ENCODE measurements around the gene FRAS1.
"Not testable (repeated sequence)": the region's sequence is repeated elsewhere in the genome, so short reads cannot be mapped to it uniquely, and the experiment has no call there.

Gene FRAS1

DNA sequence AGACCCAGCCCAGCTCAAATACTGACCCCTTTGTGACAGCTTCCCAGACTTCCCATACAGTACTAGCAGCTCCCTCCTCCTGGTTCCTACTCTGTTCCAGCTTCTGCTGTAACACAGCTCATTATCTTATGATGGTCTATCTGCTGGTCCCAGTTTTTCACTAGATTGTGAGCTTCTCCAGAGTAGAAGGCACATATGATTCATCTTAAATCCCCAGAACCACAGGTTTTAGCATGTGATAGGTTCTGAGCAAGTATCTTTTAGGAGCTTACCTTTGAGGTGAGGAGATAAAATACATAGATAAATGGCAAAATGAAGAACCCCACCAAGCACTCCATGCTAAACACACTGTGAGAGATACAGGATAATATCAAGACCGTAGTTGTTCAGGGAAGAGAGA is 466.9 kb downstream of the FRAS1 start:
- DNase-seq = no peak

DNA sequence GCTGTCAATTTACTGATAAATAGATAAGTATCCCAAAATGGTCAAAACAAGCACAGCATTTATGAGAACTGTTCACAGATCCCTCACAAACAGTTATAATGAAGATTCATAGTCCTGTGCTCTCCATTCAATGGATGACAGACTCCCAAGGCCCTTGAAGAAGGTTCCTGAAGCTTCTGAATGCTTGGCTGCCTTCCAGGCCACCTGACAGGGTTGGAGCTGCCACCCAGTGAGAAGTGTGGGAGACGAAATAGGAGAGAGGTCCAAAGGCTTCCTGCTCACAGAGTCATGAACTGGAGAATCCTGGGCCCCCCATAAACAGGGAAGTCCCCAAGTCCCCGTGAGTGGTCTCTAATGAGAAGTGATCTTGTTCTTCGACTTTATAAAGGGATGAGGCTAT is 468.4 kb downstream of the FRAS1 start:
- no peak for DNase-seq

DNA sequence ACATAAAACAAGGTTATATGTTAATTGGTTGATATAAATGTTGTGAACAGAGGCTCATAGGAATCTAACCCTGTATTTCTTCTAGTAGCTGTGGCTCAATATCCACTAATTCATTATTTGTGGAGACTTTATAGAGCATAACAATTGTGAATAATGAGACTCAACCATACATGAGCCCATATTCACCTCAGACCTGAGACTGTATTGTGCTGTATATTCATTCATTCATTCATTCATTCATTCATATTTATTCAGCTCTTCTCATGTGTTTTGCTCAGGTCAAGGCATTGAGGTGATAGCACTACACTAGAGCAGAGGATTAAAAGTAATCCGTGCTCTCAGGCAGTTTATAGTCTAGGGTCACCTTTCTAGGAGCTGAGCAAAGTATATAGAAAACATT is 470.0 kb downstream of the FRAS1 start:
- no peak for DNase-seq

DNA sequence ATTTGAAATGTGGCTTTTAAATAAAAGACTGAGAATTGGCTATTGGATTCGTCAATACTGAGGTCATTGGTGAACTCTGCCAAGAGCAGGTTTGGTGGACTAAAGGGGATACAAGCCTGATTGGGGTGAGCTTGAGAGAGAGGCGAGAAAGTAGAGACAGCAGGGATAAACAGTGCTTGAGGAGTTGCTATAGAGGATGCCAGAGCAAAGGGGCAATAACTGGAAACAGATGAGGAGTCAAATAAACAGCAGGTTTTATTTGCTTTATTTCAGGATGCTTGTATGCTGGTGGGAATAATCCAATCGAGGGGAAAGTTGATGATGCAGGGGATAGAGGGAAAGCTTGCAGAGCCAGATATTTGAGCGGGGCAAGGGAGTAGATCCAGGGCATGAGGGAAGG is 470.4 kb downstream of the FRAS1 start:
- DNase-seq = no peak

DNA sequence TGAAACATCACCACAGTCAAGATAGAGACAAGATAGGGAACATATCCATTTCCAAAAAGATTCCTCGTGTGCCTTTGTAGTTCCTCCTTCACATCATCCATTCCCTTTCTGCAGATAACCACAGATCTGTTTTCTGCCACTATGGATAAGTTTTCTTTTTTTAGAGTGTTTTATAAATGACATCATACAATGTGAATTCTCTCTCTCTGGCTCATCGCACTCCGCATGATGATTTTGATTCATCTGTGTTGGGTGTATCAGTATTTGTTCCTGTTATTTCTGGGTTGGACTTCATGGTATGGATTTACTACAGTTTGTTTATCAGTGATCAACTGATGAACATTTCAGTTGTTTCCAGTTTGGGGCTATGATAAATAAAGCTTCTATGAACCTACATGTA is 471.2 kb downstream of the FRAS1 start:
- DNase-seq = no peak

DNA sequence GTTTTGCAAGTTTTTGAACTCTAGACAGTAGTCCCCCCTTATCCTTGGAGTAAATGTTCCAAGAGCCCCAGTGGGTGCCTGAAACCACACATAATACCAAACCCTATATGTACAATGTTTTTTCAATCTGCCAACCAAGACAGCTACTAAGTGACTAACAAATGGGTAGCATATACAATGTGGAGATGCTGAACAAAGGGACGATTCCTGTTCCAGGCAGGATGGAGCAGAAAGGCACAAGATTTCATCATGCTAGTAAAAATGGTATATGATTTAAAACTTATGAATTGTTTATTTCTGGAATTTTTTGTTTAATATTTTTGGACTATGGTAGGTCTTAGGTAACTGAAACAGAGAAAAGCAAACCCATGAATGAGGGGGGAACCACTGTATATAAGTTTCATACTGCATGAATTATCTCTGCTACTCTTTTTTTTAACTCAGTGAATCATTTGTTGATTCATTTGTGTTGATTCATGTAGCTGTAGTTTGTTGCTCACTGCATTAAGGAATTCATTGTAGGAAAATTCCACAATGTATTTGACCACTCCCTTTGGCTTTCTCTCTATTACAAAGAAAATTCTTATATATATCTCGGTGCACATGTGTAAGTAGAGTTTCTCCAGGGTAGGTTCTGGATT is 472.6 kb downstream of the FRAS1 start:
- DNase-seq = no peak

DNA sequence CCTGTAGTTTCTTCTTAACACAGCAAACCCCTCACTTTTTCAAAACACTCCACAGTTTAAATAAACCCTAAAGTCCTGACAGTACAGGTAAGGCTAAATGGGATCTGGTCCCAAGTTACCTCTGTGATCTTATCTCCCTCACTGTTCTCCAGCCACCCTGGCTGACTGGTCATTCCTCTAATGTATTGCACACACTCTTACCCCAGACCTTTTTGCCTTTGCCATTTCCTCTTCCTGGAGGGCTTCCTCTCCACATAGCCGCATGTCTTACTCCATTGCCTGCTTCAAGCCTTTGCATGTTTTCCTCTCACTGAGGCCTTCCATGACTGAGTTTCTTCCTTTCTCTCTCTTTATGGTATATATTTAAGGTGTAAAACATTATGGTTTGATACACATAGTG is 474.9 kb downstream of the FRAS1 start:
- DNase-seq = peak; percentile 74

DNA sequence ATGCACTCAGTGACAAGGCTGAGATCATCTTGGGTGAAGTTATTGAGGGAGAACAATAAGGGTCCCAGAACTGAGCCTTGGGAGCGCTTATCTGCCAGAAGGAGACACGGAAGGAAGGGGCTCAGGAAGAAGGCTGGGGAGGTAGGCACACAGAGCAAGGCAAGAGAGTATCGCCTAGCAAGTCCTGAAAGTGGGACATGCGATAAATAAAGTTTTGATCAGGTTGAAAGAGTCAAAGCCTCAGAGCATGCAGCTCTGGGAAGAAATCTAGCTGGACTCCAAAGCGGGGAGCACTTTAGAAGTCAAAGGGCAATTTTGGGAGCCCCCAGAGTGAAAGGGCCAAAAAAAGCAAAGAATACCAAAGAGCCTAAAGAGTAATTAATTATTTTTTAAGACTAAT is 476.7 kb downstream of the FRAS1 start:
- no peak for DNase-seq

DNA sequence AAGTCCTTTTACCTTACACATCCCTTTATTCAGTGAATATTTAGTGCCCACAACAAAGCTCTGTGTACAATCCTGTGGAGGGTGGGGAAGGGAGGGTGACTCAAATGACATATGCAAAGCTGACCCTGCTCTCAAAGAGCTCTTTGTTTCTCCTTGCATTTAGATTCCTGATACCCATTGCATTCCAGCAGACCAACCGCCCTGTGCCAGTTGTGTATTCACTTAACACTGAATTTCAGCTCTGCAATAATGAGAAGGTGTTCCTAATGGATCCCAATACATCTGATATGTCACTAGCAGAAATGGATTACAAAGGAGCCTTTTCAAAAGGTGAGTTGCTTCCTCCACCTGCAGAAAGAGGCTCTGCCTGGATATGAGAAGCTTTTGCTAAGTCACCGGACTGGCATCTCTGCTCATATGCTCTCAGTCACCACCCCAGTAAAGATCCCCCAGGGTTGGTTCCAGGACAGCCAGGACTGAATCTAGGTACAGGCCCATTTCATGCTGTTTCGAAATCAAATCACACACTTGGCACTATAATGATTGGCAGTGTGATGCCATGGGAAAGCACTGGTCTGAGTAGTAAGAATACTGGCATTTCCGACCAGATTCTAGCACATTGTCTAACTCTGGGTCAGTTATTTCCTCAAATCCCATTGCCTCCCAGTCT is 477.3 kb downstream of the FRAS1 start:
- DNase-seq = peak; percentile 84

DNA sequence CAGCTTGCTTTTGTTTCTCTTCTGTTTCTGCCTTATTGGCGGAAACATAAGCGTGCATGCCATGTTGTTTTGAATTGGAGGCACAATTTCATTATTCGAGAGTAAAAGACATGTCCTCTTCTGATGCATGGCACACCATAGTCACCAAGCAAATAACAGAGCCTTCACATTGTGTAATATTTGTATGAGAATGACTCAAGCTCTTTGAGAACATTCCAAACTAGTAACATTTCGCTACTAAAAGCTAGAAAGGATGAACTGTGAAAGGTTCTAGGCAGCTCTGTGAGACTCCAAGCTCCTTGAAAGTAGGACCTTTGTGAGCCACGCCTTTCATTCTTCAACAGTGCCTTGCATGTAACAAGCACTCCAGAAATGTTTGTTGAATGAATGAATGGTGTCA is 485.2 kb downstream of the FRAS1 start:
- no peak for DNase-seq

DNA sequence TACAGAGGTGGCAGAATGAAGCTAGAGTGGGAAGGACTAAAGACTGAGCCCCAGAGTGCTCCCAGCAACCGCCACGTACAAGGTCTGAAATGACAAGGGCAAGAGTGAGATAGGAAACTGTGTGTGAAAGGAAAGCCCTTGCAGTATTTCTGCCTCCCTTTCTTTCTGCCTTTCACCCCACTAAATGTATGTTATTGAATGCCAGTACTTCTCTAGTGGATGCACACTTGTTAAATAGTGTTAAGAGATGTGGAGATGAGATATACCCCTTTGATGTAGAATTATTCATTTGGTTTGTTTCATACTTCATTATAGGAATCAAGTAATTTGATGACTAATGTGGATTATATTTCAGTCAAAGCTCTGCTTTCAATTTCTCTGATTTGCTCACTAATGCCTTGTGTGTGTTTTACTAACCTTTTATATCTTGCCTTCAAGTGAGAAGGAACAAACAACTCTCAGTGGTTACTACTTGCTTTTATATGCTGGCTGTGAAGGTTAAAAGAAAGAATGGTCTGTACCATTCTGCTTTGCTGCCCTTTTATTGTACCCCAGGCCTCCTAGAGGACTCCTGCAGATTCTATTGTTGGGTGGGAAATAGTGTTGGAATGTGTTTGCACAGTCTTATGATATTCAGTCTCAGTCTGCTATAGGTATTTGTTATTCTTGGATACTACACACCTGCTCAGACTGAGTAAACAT is 486.5 kb downstream of the FRAS1 start:
- no peak for DNase-seq

DNA sequence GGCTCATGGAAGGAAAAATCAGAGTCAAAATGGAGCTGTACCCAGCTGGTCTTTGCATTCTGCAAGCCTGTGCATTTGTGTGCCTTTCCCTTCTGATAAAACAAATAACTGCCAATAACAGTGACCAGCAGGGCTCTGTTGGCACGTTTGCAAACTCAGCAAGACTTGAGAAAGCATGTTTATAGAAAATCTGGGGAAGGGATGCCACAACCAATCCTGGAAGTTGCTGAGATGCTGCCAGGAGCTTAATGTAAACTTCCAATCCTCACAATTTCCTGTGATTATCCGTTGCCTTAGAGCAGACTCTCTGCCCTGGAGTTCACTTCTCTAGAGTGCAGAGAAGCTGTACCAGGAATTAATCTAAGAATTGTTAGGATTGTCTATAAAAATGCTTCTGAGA is 487.6 kb downstream of the FRAS1 start:
- DNase-seq = no peak

DNA sequence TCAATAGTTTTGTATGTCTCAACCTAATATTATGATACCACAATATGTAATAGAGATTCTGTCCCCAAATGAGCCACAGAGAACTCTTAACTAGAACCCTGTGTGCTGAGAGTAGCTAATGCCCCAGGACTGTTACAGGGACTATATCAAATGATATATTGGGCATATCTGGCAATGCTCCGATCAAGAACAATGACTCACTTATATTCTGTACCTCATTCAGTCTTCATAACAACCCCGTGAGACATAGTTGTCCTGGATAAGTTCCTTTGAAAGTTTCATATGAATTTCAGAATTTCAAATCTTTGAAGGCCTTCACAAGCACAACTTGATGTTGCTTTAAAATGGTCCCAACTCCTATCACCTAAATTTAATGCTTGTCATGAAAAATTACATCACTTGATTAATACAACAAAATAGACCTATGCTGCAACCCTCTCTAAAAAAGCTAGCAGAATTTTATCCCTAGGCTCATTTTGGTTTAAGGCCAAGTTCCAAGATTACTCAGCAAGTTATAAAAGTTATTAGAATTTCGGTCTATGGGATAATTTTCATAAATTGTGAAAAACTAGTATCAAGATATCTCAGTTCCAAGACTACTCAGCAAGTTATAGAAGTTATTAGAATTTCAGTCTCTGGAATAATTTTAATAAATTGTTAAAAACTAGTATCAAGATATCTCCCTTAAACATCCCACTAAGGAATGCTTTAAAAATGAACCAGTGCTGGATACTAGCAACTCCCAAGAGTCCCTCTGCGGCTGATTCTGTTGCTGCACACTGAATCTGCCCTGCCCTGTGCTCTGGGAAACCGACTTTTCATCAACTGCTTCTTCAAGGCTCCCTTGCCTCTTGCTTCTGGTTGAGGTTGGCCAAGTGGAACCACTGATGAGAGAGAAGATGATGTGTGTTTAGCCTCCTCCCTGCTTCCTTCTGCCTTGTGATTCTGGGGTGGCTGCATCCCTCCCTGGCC is 488.4 kb downstream of the FRAS1 start:
- no peak for DNase-seq

DNA sequence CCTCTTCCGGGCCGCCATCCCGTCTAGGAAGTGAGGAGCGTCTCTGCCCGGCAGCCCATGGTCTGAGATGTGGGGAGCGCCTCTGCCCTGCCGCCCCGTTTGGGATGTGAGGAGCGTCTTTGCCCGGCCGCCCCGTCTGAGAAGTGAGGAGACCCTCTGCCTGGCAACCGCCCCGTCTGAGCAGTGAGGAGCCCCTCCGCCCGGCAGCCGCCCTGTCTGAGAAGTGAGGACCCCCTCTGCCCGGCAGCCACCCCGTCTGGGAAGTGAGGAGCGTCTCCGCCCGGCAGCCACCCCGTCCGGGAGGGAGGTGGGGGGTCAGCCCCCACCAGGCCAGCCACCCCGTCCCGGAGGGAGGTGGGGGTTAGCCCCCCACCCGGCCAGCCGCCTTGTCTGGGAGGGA is 490.8 kb downstream of the FRAS1 start:
- DNase-seq = not testable (repeated sequence)

DNA sequence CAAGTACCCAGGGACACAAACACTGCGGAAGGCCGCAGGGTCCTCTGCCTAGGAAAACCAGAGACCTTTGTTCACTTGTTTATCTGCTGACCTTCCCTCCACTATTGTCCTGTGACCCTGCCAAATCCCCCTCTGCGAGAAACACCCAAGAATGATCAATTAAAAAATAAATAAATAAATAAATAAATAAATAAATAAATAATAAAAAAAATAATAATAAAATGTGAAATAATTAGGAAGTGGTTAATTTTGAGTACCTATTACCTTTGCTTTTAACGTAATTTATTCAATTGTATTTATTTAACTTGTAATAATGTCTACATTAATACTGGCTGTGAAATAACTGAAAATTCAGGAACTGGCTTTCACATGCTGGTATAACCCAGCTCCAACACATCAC is 491.8 kb downstream of the FRAS1 start:
- DNase-seq = not testable (repeated sequence)

DNA sequence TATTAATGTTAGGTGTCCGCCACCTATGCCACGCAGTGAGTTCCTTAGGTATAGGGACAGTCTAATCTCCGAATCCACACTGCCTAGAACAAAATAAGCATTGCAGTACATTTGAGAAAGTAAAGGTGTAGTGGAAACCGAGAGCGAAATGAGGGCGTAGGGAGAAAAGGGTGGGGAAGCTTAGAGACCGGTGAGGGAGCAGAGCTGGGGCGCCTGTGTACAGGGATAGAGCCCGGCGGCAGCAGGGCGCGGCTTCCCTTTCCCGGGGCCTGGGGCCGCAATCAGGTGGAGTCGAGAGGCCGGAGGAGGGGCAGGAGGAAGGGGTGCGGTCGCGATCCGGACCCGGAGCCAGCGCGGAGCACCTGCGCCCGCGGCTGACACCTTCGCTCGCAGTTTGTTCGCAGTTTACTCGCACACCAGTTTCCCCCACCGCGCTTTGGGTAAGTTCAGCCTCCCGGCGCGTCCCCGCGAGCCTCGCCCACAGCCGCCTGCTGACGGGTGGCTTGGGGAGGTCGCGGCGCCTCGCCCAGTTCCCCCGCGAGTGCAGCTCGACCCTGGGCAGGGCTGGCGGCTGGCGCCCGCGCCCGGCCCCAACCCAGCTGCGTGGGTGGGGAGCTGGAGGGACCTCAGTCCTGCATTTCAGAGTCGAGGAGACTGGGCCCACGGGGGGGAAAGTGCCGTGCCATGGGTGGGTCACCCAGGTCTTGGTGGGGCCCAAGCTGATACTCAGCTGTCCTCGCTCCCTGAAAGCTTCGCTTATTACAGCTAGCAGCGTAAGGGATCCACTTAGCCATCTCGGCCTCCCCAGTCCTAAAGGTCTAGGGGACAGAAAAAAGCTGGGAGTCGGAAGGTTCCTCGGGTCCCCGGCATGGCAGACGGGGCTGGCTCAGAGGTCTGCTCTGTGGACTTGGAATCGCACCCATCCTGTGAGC is 494.6 kb downstream of the FRAS1 start, which contains the start of gene ANXA3:
TSS of gene ANXA3 (plus strand) at position 351 of the 932 bp plus-strand sequence. CDS start 2,704 bp downstream, outside the sequence.
- DNase-seq = peak; percentile 90

DNA sequence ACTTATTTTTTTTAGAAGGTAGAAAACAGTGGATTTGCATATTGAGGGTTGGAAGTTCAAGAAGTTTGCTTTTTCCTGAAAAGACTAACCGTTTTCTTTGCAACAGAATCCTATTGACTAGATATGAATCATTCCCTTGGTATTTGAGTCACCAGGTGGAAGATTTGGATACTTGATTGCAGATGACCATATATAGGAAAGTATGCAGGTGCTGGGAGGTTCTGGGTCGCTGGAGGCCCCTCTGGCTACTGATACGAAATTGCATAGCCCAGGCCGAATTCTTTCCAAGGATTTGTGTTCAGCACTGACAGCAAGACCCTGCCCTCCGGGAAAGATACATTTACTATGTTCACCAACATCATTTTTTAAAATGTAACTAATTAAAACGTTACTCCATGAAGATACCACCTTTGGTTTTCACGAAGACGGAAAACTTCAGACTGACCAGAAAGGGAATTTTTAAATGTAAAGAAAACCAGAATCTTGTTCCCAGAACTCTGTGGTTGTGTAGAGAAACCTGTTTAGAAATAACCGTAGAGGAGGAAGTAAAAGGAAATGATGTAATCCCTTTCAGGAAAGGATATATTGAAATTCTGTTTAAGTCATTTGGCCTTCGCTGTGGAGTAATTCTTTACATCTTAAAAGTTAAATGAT is 495.4 kb downstream of the FRAS1 start:
- peak; percentile 95 for DNase-seq

DNA sequence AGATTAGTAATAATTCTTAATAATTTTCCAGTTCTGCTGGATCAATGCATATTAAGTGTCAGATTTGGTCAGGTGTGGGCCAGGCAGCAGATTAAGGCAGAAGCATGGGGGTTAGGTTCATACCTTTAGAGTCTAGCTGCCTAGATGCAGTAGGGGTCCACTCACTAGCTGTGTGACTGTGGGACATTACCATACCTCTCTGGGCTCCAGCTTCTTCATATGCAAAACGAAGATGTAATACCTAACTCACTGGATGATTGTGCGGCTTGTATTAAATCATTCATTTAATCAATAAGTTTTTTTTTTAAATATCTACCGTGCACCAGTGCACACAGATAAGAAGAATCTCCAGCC is 495.9 kb downstream of the FRAS1 start:
- DNase-seq = no peak

DNA sequence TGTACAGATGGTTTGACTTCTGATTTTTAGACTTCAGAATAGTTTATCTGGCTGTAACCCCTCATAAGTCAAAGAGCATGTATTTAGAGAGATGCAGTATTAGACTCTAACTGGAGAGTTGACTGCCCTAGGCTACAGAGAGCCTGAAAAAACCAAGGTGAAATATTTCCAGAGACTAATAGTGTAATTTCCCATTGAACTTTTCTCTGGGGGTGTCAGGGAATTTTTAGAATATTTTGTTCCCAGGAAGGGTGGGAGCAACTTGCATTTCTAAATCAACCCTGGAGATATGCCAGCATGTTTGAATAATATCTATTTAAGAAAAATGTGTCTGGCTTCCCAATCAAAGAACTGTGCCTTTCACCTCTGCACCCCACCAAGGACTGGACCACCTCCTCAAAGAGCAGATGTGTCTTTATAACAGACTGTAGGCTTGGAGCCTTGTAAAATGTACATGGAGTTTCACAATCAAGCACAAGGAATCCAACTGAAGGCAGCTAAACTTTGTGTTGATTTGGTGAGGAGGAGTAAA is 496.5 kb downstream of the FRAS1 start:
- DNase-seq = no peak

DNA sequence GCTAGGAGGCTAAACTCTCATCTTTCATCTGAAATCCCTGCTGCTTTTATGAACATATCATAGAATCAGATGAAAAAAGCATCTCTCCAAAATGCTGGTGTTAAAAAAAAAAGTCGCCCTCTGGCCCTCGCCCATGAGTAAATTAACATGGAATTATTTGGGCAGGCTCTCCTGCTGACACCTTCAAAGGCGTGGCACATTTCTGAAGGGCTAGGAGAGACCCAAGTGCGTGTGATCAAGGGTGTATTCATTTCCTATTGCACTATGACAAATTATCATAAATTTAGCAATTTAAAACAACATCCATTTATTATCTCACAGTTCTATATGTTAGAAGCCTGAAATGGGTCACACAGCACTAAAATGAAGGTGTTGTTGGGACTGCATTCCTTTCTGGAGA is 499.5 kb downstream of the FRAS1 start:
- DNase-seq = no peak

DNA sequence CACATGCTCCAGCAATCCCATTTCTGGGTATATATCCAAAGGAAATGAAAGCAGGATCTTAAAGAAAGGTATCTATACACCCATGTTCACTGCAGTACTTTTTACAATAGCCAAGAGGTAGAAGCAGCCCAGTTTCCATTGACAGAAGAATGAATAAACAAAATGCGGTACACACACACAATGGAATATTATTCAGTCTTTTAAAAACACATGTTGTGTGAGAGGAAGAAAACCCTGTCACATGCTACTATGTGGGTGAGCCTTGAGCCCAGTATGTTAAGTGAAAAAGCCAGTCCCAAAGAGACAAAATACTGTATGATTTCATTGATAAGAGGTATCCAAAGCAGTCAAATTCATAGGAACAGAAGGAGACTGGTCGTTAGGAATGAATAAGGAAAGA is 500.7 kb downstream of the FRAS1 start:
- no peak for DNase-seq
